Panc1 (cell line): Measurements from ENCODE around the gene MLLT3. TPM values are rescaled to one million over a fixed set of nuclear protein-coding genes. Genes with fewer than 3 reads are reported as not detected.

Experiments
- ATAC-seq: fragments of 200-7000 bp; cut with Tn5 transposase; 2 replicates; pipeline ENCODE4 v1.9.1; 2020; ENCODE audit warnings: mild to moderate bottlenecking, moderate library complexity
- BruUV-seq: library from RNA; stranded (reverse); fragments of 400-500 nt; replicated peaks from 2 replicates; lab custom pipeline; 2021; lab: Mats Ljungman, UMichigan
- CTCF ChIA-PET: fragments of 300-600 bp; sonication (Branson Sonifier 250); formaldehyde crosslinking; loops from one replicate; lab custom pipeline; 2022; ENCODE audit warnings: antibody characterized with exemption; lab: Charles Lee
- POLR2A ChIA-PET: fragments of 300-600 bp; sonication (Branson Sonifier 250); formaldehyde crosslinking; loops from one replicate; lab custom pipeline; 2022; ENCODE audit warnings: antibody characterized with exemption; lab: Charles Lee
- DNase-seq: peaks from one replicate; pipeline ENCODE4 v3.0.0-alpha.2; 2010; ENCODE audit warnings: low read depth, low spot score
- H3K27ac ChIP-seq: 2 replicates; pipeline ENCODE4 v1.5.1; 2011; ENCODE audit warnings: mild to moderate bottlenecking, low read length, inconsistent platforms
- H3K27me3 ChIP-seq: fragments of 200-500 bp; sonication (Bioruptor generic); 2 replicates; pipeline ENCODE4 v1.6.0; 2014; ENCODE audit warnings: low read length, inconsistent platforms; ENCODE audit not compliant: control insufficient read depth, insufficient read depth
- H3K36me3 ChIP-seq: fragments of 200-500 bp; sonication (Bioruptor generic); 2 replicates; pipeline ENCODE4 v1.5.1; 2014; ENCODE audit warnings: inconsistent platforms, mild to moderate bottlenecking, low read length, moderate library complexity; ENCODE audit not compliant: control insufficient read depth, insufficient read depth
- H3K4me1 ChIP-seq: 2 replicates; pipeline ENCODE4 v1.5.1; 2011; ENCODE audit warnings: inconsistent platforms, mild to moderate bottlenecking, low read length, moderate library complexity; ENCODE audit not compliant: control insufficient read depth, insufficient read depth
- H3K4me3 ChIP-seq, 2 experiments: 2 replicates each; pipeline ENCODE4 v1.5.1; 2011 to 2012; ENCODE audit warnings: low read depth in 2 of 2, low read length in 2 of 2, mild to moderate bottlenecking in 2 of 2, inconsistent platforms in 1 of 2, moderate library complexity in 1 of 2
- H3K9me3 ChIP-seq: fragments of 200-500 bp; sonication (Bioruptor generic); 2 replicates; pipeline ENCODE4 v1.5.1; 2014; ENCODE audit warnings: low read depth, mild to moderate bottlenecking, inconsistent platforms, low read length, moderate library complexity; ENCODE audit not compliant: control insufficient read depth, insufficient read depth
- CTCF ChIP-seq: fragments of 450-650 bp; IDR thresholded peaks from 2 replicates; pipeline ENCODE4 v1.5.1; 2017; ENCODE audit warnings: mild to moderate bottlenecking
- POLR2AphosphoS5 ChIP-seq: IDR thresholded peaks from 2 replicates; pipeline ENCODE4 v1.6.1; 2012; ENCODE audit warnings: mild to moderate bottlenecking, low read depth, low read length, moderate library complexity
- REST ChIP-seq, 2 experiments: IDR thresholded peaks; 2 replicates each; pipeline ENCODE4 v1.6.1; 2011 to 2012; ENCODE audit warnings: low read depth in 2 of 2, control low read depth in 1 of 2, low read length in 1 of 2, mild to moderate bottlenecking in 1 of 2, moderate library complexity in 1 of 2; ENCODE audit not compliant: insufficient read depth in 1 of 2
- SIN3A ChIP-seq: IDR thresholded peaks from 2 replicates; pipeline ENCODE4 v1.6.1; 2012; ENCODE audit warnings: low read depth, mild to moderate bottlenecking, low read length, moderate library complexity, borderline replicate concordance; ENCODE audit not compliant: insufficient read depth
- TCF7L2 ChIP-seq: IDR thresholded peaks from 2 replicates; pipeline ENCODE4 v1.6.1; 2011; ENCODE audit warnings: mild to moderate bottlenecking, low read depth, low read length, inconsistent platforms
- in situ Hi-C: cut with HindIII; loops from 2 replicates; pipeline ENCODE4 v1.10.0; 2016; ENCODE audit warnings: low sequenced_read_pairs, low pct_unique_long_range_greater_than_20kb
- intact Hi-C: fragments of 100-400 bp; cut with micrococcal nuclease; formaldehyde crosslinking; loops from one replicate; pipeline ENCODE4 v1.10.0; 2022; ENCODE audit not compliant: unreplicated experiment
- total RNA-seq: library from RNA; stranded (reverse); gene quantifications from one replicate; pipeline ENCODE4 v1.2.1, GENCODE V29; 2021; ENCODE audit not compliant: unreplicated experiment

Gene MLLT3
- total RNA-seq, 1 experiment from 2014 or later = 0.49 TPM

GRCh38 chr9:20619487-20620200 is 2.7 kb downstream of the MLLT3 start:
- intact Hi-C loops (loop anchor here (5.0 to 10.0 kb wide), 2 partner anchors 493 to 695 kb away; no protein-coding TSS in a partner anchor), in situ Hi-C loops (no loop called here)
- ChIA-PET POLR2A (no interaction called here), CTCF (no interaction called here)
- no TSS peak for BruUV-seq
- DNase-seq = no peak
- Histone ChIP-seq H3K27ac (no peak overlapping the region), H3K36me3 (peaks cover 3% of the 10 kb centered on the region; the same call in 1 of the 2 replicates), H3K4me1 (no peaks in the 10 kb centered on the region), H3K9me3 (no peaks in the 10 kb centered on the region), H3K4me3 (peak overlapping the region in 1 of 2 experiments; percentile 51; a peak in 1 of 4 replicates), H3K27me3 (peaks cover 2% of the 10 kb centered on the region)
- TF ChIP-seq REST (IDR thresholded peaks at IDR 0.05; ENCODE audit: insufficient read depth in 1 of 2, low read depth in 2 of 2, low read length in 1 of 2) (no peak), POLR2AphosphoS5 (no peak), TCF7L2 (no peak), CTCF (no peak), SIN3A (no peak)
- no peak for ATAC-seq

GRCh38 chr9:20618361-20618802 is 3.9 kb downstream of the MLLT3 start:
- Histone ChIP-seq H3K27me3 (peaks cover 2% of the 10 kb centered on the region; the same call in 1 of the 2 replicates), H3K27ac (no peak overlapping the region), H3K4me1 (no peaks in the 10 kb centered on the region), H3K36me3 (peaks cover 3% of the 10 kb centered on the region; the same call in 1 of the 2 replicates), H3K4me3 (no peak overlapping the region), H3K9me3 (no peaks in the 10 kb centered on the region)
- no peak for DNase-seq
- ATAC-seq = no peak
- intact Hi-C loops (loop anchor here (10.0 kb wide), 1 partner anchor 694 kb away; no protein-coding TSS in a partner anchor), in situ Hi-C loops (no loop called here)
- ChIA-PET POLR2A (no interaction called here), CTCF (no interaction called here)
- no TSS peak for BruUV-seq
- TF ChIP-seq POLR2AphosphoS5 (no peak), CTCF (no peak), REST (IDR thresholded peaks at IDR 0.05; ENCODE audit: insufficient read depth in 1 of 2, low read depth in 2 of 2, low read length in 1 of 2) (no peak), TCF7L2 (no peak), SIN3A (no peak)
